T-cell (primary cell): ENCODE data around the gene FCHSD2. TPM values are rescaled to one million over a fixed set of nuclear protein-coding genes. Genes with fewer than 3 reads are reported as not detected.

Experiments
- ATAC-seq, 4 experiments: fragments of 200-7000 bp in 3 of 4; fragments of 150-1000 bp in 1 of 4; cut with Tn5 transposase; replicated peaks in 1 of 4; 1 replicate in 3 of 4; 2 replicates in 1 of 4; pipeline ENCODE4 v1.10.0; 2021; ENCODE audit warnings: moderate library complexity in 3 of 4, mild to moderate bottlenecking in 2 of 4, moderate number of reproducible peaks in 1 of 4
- CTCF ChIA-PET, 2 donors: fragments of 300-600 bp; sonication (Branson Sonifier 250); formaldehyde crosslinking; loops; one replicate each; lab custom pipeline; 2022; ENCODE audit warnings: antibody characterized with exemption in 2 of 2; lab: Charles Lee
- POLR2A ChIA-PET, 2 donors: fragments of 300-600 bp; sonication (Branson Sonifier 250); formaldehyde crosslinking; loops; one replicate each; lab custom pipeline; 2022; ENCODE audit warnings: antibody characterized with exemption in 2 of 2; lab: Charles Lee
- DNase-seq, 35 experiments: peaks; one replicate each; pipeline versions ENCODE4 v3.0.0 to v3.0.0-alpha.2; 2013 to 2023
- H3K27ac ChIP-seq: one replicate; pipeline ENCODE4 v1.5.1; 2013; ENCODE audit warnings: low read length
- H3K27me3 ChIP-seq, 2 experiments: replicated peaks in 1 of 2; 1 replicate in 1 of 2; 2 replicates in 1 of 2; pipeline versions ENCODE4 v1.6.1 to v1.7.0; 2013; ENCODE audit warnings: low read length in 1 of 2, mixed read lengths in 1 of 2; ENCODE audit not compliant: control insufficient read depth in 2 of 2, insufficient read depth in 2 of 2; ENCODE audit errors: extremely low read depth in 1 of 2
- H3K36me3 ChIP-seq, 2 donors: 1 replicate in 1 of 2; 2 replicates in 1 of 2; pipeline versions ENCODE4 v1.6.1 to v1.7.0; 2013; ENCODE audit warnings: low read length in 1 of 2; ENCODE audit not compliant: control insufficient read depth in 2 of 2, insufficient read depth in 1 of 2; ENCODE audit errors: extremely low read depth in 1 of 2
- H3K4me1 ChIP-seq, 2 experiments: 1 replicate in 1 of 2; 2 replicates in 1 of 2; pipeline versions ENCODE4 v1.6.1 to v1.7.0; 2013; ENCODE audit warnings: low read length in 2 of 2, mixed read lengths in 1 of 2; ENCODE audit not compliant: insufficient read depth in 2 of 2, control insufficient read depth in 1 of 2; ENCODE audit errors: extremely low read depth in 1 of 2
- H3K4me3 ChIP-seq, 2 donors: 1 replicate in 1 of 2; 2 replicates in 1 of 2; pipeline versions ENCODE4 v1.5.1 to v1.7.0; 2013; ENCODE audit warnings: mild to moderate bottlenecking in 2 of 2, low read length in 1 of 2, moderate library complexity in 1 of 2; ENCODE audit not compliant: control insufficient read depth in 1 of 2; ENCODE audit errors: extremely low read depth in 1 of 2
- H3K9me3 ChIP-seq: 2 replicates; pipeline ENCODE4 v1.7.0; 2013
- H3K27ac Mint-ChIP-seq, 2 donors: one replicate each; pipeline ENCODE4 v1.8.0; 2020 to 2021; ENCODE audit warnings: mild to moderate bottlenecking in 2 of 2, mixed read lengths in 2 of 2
- H3K27me3 Mint-ChIP-seq, 2 donors: one replicate each; pipeline ENCODE4 v1.8.0; 2021 to 2022; ENCODE audit warnings: mixed read lengths in 2 of 2
- H3K36me3 Mint-ChIP-seq: one replicate; pipeline ENCODE4 v1.8.0; 2021; ENCODE audit warnings: mixed read lengths
- H3K4me1 Mint-ChIP-seq, 3 donors: one replicate each; pipeline ENCODE4 v1.8.0; 2020 to 2022; ENCODE audit warnings: mixed read lengths in 3 of 3, mild to moderate bottlenecking in 1 of 3
- H3K4me3 Mint-ChIP-seq, 3 donors: one replicate each; pipeline ENCODE4 v1.8.0; 2020 to 2022; ENCODE audit warnings: mild to moderate bottlenecking in 3 of 3, mixed read lengths in 3 of 3, moderate library complexity in 3 of 3
- H3K9me3 Mint-ChIP-seq, 3 donors: one replicate each; pipeline ENCODE4 v1.8.0; 2020 to 2022; ENCODE audit warnings: mixed read lengths in 3 of 3
- WGBS: methylation state at CpG from one replicate; pipeline ENCODE4 v1.1.5; 2013; ENCODE audit warnings: missing lambda C conversion rate; ENCODE audit not compliant: insufficient coverage; 5-methylcytosine and 5-hydroxymethylcytosine counted together
- total RNA-seq, 35 experiments: library from RNA in 6 of 35; stranded (reverse) in 6 of 35; fragments of 120-200 nt in 1 of 35; gene quantifications; one replicate each; pipeline versions ENCODE4 v1.2.1 to v1.2.4 and lab custom pipeline; 2013 to 2026

Gene FCHSD2
- total RNA-seq, 5 donors from 2014 or later (not counting 1 experiment from before 2014, with no cell fraction given), result 37.0 to 53.8 (median 46.3) TPM

- no peak overlapping the region for H3K4me3 ChIP-seq
- Mint-ChIP-seq H3K4me1 (peaks cover 6 to 13% (median 12%) of the 10 kb centered on the region in 3 donors), H3K36me3 (no peaks in the 10 kb centered on the region), H3K9me3 (no peaks in the 10 kb centered on the region), H3K27me3 (peaks cover 0 to 5% of the 10 kb centered on the region in 2 donors), H3K27ac (no peak overlapping the region), H3K4me3 (no peak overlapping the region)
- no peak overlapping the region for H3K27ac ChIP-seq
- peaks cover 0 to 13% of the 10 kb centered on the region in 2 experiments for H3K27me3 ChIP-seq
- peaks cover 0 to 9% of the 10 kb centered on the region in 2 experiments for H3K4me1 ChIP-seq
- no CpG with 5 or more reads among the region's 4 CpGs for WGBS
- ChIA-PET POLR2A (no interaction called here), CTCF (interaction anchor here (0.6 to 3.2 kb wide), 14 partner anchors 36 to 1061 kb away, joined by 3 to 24 read pairs (median 4); partner anchors contain the start of gene FCHSD2 (in 2 of the 2))
- no peak for DNase-seq
- ATAC-seq, result no peak
- no peaks in the 10 kb centered on the region for H3K9me3 ChIP-seq
- no peaks in the 10 kb centered on the region for H3K36me3 ChIP-seq
These were observed 36.6 kb upstream of the FCHSD2 start for GRCh38 chr11:73178681-73179080.

- H3K27ac Mint-ChIP-seq, result no peak overlapping the region
- Histone ChIP-seq H3K9me3 (no peaks in the 10 kb centered on the region), H3K27ac (no peak overlapping the region), H3K36me3 (no peaks in the 10 kb centered on the region), H3K4me3 (no peak overlapping the region), H3K4me1 (peaks cover 0 to 9% of the 10 kb centered on the region in 2 experiments), H3K27me3 (peaks cover 0 to 13% of the 10 kb centered on the region in 2 experiments)
- peaks cover 0 to 3% of the 10 kb centered on the region in 2 donors for H3K27me3 Mint-ChIP-seq
- no peaks in the 10 kb centered on the region for H3K36me3 Mint-ChIP-seq
- CTCF ChIA-PET, result interaction anchor here (0.5 to 3.2 kb wide), 19 partner anchors 8 to 1062 kb away, joined by 3 to 24 read pairs (median 4); partner anchors contain the start of gene FCHSD2 (in 1 of the 2)
- DNase-seq (peak; percentile 51 to 86 (median 75)), ATAC-seq (peak; percentile 92 to 100 (median 98))
- H3K9me3 Mint-ChIP-seq, result no peaks in the 10 kb centered on the region
- no peak overlapping the region for H3K4me3 Mint-ChIP-seq
- POLR2A ChIA-PET, result no interaction called here
- 62% methylated on average over 10 of the region's 15 CpGs for WGBS
- H3K4me1 Mint-ChIP-seq, result peaks cover 6 to 13% (median 12%) of the 10 kb centered on the region in 3 donors
These were observed 35.8 kb upstream of the FCHSD2 start for GRCh38 chr11:73177778-73178539.

- peaks cover 6 to 13% (median 12%) of the 10 kb centered on the region in 3 donors for H3K4me1 Mint-ChIP-seq
- DNase-seq, result no peak
- peaks cover 0 to 3% of the 10 kb centered on the region in 2 donors for H3K27me3 Mint-ChIP-seq
- POLR2A ChIA-PET, result no interaction called here
- CTCF ChIA-PET, result interaction anchor here (0.6 to 3.2 kb wide), 12 partner anchors 9 to 1413 kb away, joined by 3 to 24 read pairs (median 4); no protein-coding TSS in a partner anchor
- no peaks in the 10 kb centered on the region for H3K36me3 Mint-ChIP-seq
- H3K9me3 Mint-ChIP-seq, result no peaks in the 10 kb centered on the region
- H3K4me1 ChIP-seq, result peaks cover 0 to 9% of the 10 kb centered on the region in 2 experiments
- no peaks in the 10 kb centered on the region for H3K36me3 ChIP-seq
- 81% methylated on average over 3 of the region's 3 CpGs for WGBS
- no peak overlapping the region for H3K27ac Mint-ChIP-seq
- no peak for ATAC-seq
- H3K4me3 ChIP-seq, result no peak overlapping the region
- no peak overlapping the region for H3K4me3 Mint-ChIP-seq
- no peaks in the 10 kb centered on the region for H3K9me3 ChIP-seq
- H3K27me3 ChIP-seq, result peaks cover 0 to 13% of the 10 kb centered on the region in 2 experiments
- H3K27ac ChIP-seq, result no peak overlapping the region
These were observed 35.3 kb upstream of the FCHSD2 start for GRCh38 chr11:73177380-73177777.

- no peaks in the 10 kb centered on the region for H3K36me3 ChIP-seq
- POLR2A ChIA-PET, result no interaction called here
- ATAC-seq (no peak), DNase-seq (no peak)
- peaks cover 0 to 9% of the 10 kb centered on the region in 2 experiments for H3K4me1 ChIP-seq
- Mint-ChIP-seq H3K4me3 (no peak overlapping the region), H3K27ac (no peak overlapping the region), H3K4me1 (peaks cover 6 to 13% (median 12%) of the 10 kb centered on the region in 3 donors), H3K27me3 (peaks cover 0 to 3% of the 10 kb centered on the region in 2 donors), H3K9me3 (no peaks in the 10 kb centered on the region), H3K36me3 (no peaks in the 10 kb centered on the region)
- no peak overlapping the region for H3K27ac ChIP-seq
- no peak overlapping the region for H3K4me3 ChIP-seq
- H3K9me3 ChIP-seq, result no peaks in the 10 kb centered on the region
- no CpG with 5 or more reads among the region's 1 CpG for WGBS
- peaks cover 0 to 13% of the 10 kb centered on the region in 2 experiments for H3K27me3 ChIP-seq
- CTCF ChIA-PET, result interaction anchor here (0.6 to 3.2 kb wide), 8 partner anchors 19 to 1414 kb away, joined by 3 to 24 read pairs (median 4); no protein-coding TSS in a partner anchor
These were observed 34.7 kb upstream of the FCHSD2 start for GRCh38 chr11:73176874-73177155.

GRCh38 chr11:73176145-73176873 lies 34.2 kb upstream of the FCHSD2 start:
- WGBS, result 100% methylated on average over 4 of the region's 5 CpGs
- H3K27ac ChIP-seq, result no peak overlapping the region
- peak overlapping the region; percentile 17 to 65 for H3K27ac Mint-ChIP-seq

More at GRCh38 chr11:73176145-73176873, 34.2 kb upstream of the FCHSD2 start:
- Histone ChIP-seq H3K9me3 (no peaks in the 10 kb centered on the region), H3K36me3 (no peaks in the 10 kb centered on the region), H3K4me1 (peaks cover 0 to 9% of the 10 kb centered on the region in 2 experiments), H3K4me3 (no peak overlapping the region), H3K27me3 (peaks cover 0 to 13% of the 10 kb centered on the region in 2 experiments)
- H3K27me3 Mint-ChIP-seq, result peaks cover 0 to 3% of the 10 kb centered on the region in 2 donors
- H3K4me3 Mint-ChIP-seq, result no peak overlapping the region
- DNase-seq (no peak), ATAC-seq (no peak)
- H3K4me1 Mint-ChIP-seq, result peaks cover 6 to 13% (median 12%) of the 10 kb centered on the region in 3 donors
- H3K9me3 Mint-ChIP-seq, result no peaks in the 10 kb centered on the region
- H3K36me3 Mint-ChIP-seq, result no peaks in the 10 kb centered on the region
- CTCF ChIA-PET, result interaction anchor here (0.5 to 3.2 kb wide), 6 partner anchors 19 to 451 kb away, joined by 3 to 24 read pairs (median 4); no protein-coding TSS in a partner anchor
- POLR2A ChIA-PET, result no interaction called here
